Measurements from ENCODE around the gene MAN1C1.

The MAN1C1 gene

GRCh38 chr1:25616987-25617624 is 515 bp downstream of the MAN1C1 start:
- Histone ChIP-seq H2AFZ (ENCODE audit: low read depth) (peak overlapping the region; percentile 43), H3K9ac (peak overlapping the region; percentile 54; the same call in 1 of the 2 replicates), H3K27me3 (ENCODE audit: insufficient read depth, low read depth) (peaks cover 7% of the 10 kb centered on the region; the same call in 1 of the 2 replicates)

DNA sequence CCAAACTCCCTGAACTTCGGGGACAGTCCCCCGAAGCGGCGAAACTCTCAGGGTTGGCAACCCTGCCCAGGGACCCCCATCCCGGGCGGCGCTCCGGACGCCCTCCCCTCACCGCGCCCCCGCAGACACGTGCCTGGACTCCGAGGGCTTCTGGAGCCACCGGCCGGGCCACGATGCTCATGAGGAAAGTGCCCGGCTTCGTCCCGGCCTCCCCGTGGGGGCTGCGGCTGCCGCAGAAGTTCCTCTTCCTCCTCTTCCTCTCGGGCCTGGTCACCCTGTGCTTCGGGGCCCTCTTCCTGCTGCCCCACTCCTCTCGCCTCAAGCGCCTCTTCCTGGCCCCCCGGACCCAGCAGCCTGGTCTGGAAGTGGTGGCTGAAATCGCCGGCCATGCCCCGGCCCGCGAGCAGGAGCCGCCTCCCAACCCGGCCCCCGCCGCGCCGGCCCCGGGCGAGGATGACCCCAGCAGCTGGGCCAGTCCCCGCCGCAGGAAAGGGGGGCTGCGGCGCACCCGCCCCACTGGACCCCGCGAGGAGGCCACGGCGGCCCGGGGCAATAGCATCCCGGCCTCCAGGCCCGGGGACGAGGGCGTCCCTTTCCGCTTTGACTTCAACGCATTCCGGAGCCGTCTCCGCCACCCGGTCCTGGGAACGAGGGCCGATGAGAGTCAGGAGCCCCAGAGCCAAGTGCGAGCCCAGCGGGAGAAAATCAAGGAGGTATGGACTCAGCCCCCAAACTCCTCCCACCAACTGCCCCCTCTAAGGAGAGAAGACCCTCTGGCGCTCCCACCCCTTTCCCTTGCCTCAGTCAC is 1.2 kb downstream of the MAN1C1 start:
- peak overlapping the region; percentile 60 for H3K4me3 ChIP-seq (IDR thresholded peaks at IDR 0.05; ENCODE audit: insufficient read depth, low read depth, low read length)
- H3K4me2 ChIP-seq, result peak overlapping the region; percentile 89
- peak overlapping the region; percentile 54 for H3K9ac ChIP-seq
- H3K4me1 ChIP-seq (ENCODE audit: low read depth, poor library complexity, severe bottlenecking), result peaks cover 74% of the 10 kb centered on the region
- peaks cover 45% of the 10 kb centered on the region; the same call in 1 of the 2 replicates for H3K79me2 ChIP-seq (ENCODE audit: insufficient read depth, low read depth)
- peaks cover 7% of the 10 kb centered on the region; the same call in 1 of the 2 replicates for H3K27me3 ChIP-seq (ENCODE audit: insufficient read depth, low read depth)
- TF ChIP-seq CTCF (conservative IDR thresholded peaks at IDR 0.05; ENCODE audit: low read depth, low read length), result no peak
- no peaks in the 10 kb centered on the region for H3K36me3 ChIP-seq (ENCODE audit: insufficient read depth)
- peak overlapping the region; percentile 33; the same call in 1 of the 2 replicates for H3K27ac ChIP-seq
- peak overlapping the region; percentile 22; the same call in 1 of the 2 replicates for H2AFZ ChIP-seq (ENCODE audit: low read depth)
- no peaks in the 10 kb centered on the region for H4K20me1 ChIP-seq (ENCODE audit: insufficient read depth)

More at GRCh38 chr1:25616987-25617624, 515 bp downstream of the MAN1C1 start:
- TF ChIP-seq CTCF (conservative IDR thresholded peaks at IDR 0.05; ENCODE audit: low read depth, low read length), result no peak
- Histone ChIP-seq H3K27ac (peak overlapping the region; percentile 33; the same call in 1 of the 2 replicates), H3K4me3 (IDR thresholded peaks at IDR 0.05; ENCODE audit: insufficient read depth, low read depth, low read length) (peak overlapping the region; percentile 60), H3K4me1 (ENCODE audit: low read depth, poor library complexity, severe bottlenecking) (peaks cover 66% of the 10 kb centered on the region), H3K4me2 (peak overlapping the region; percentile 74), H3K79me2 (ENCODE audit: insufficient read depth, low read depth) (peaks cover 38% of the 10 kb centered on the region; the same call in 1 of the 2 replicates), H4K20me1 (ENCODE audit: insufficient read depth) (no peaks in the 10 kb centered on the region), H3K36me3 (ENCODE audit: insufficient read depth) (no peaks in the 10 kb centered on the region)

DNA sequence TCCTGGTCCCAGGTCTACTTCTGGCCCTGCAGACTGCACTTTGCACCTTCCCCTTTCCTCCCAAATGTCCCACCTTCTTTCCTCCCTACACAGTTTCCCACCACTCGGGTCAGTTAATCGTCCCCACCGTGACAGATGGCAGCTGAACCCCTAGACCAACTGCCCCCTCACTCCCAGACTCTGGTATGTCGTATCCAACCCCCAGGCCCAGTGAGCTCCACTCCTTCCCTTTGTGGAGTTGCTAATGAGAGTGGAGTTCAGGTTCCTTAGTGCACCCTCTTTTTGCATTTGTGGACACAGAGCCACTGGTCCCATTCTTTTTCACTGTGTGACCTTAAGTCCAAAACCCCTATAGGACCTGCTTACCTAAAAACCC is 1.8 kb downstream of the MAN1C1 start:
- no peak overlapping the region for H3K4me3 ChIP-seq (IDR thresholded peaks at IDR 0.05; ENCODE audit: insufficient read depth, low read depth, low read length)
- no peak for TF ChIP-seq CTCF (conservative IDR thresholded peaks at IDR 0.05; ENCODE audit: low read depth, low read length)
- peak overlapping the region; percentile 45; the same call in 1 of the 2 replicates for H3K27ac ChIP-seq
- H3K4me2 ChIP-seq, result peak overlapping the region; percentile 89
- no peaks in the 10 kb centered on the region for H3K36me3 ChIP-seq (ENCODE audit: insufficient read depth)
- peaks cover 7% of the 10 kb centered on the region; the same call in 1 of the 2 replicates for H3K27me3 ChIP-seq (ENCODE audit: insufficient read depth, low read depth)
- H3K79me2 ChIP-seq (ENCODE audit: insufficient read depth, low read depth), result peaks cover 51% of the 10 kb centered on the region; the same call in 1 of the 2 replicates
- H4K20me1 ChIP-seq (ENCODE audit: insufficient read depth), result no peaks in the 10 kb centered on the region
- H2AFZ ChIP-seq (ENCODE audit: low read depth), result no peak overlapping the region
- H3K4me1 ChIP-seq (ENCODE audit: low read depth, poor library complexity, severe bottlenecking), result peaks cover 79% of the 10 kb centered on the region
- H3K9ac ChIP-seq, result peak overlapping the region; percentile 54; the same call in 1 of the 2 replicates

- peaks cover under 1% of the 10 kb centered on the region; the same call in 1 of the 2 replicates for H3K27me3 ChIP-seq (ENCODE audit: insufficient read depth, low read depth)
- peak overlapping the region; percentile 89 for H3K4me2 ChIP-seq
- H3K4me1 ChIP-seq (ENCODE audit: low read depth, poor library complexity, severe bottlenecking), result peaks cover 81% of the 10 kb centered on the region
- peak overlapping the region; percentile 66 for H3K4me3 ChIP-seq (IDR thresholded peaks at IDR 0.05; ENCODE audit: insufficient read depth, low read depth, low read length)
- H3K9ac ChIP-seq, result peak overlapping the region; percentile 54; the same call in 1 of the 2 replicates
- H2AFZ ChIP-seq (ENCODE audit: low read depth), result no peak overlapping the region
- H3K79me2 ChIP-seq (ENCODE audit: insufficient read depth, low read depth), result peaks cover 57% of the 10 kb centered on the region; the same call in 1 of the 2 replicates
- TF ChIP-seq CTCF (conservative IDR thresholded peaks at IDR 0.05; ENCODE audit: low read depth, low read length), result peak; percentile 96
- peak overlapping the region; percentile 45 for H3K27ac ChIP-seq
- no peaks in the 10 kb centered on the region for H3K36me3 ChIP-seq (ENCODE audit: insufficient read depth)
- H4K20me1 ChIP-seq (ENCODE audit: insufficient read depth), result no peaks in the 10 kb centered on the region
These were observed 2.7 kb downstream of the MAN1C1 start for GRCh38 chr1:25619101-25619890.
